Neuronal stem cell (in vitro differentiated cells): ENCODE data around the gene SYNPR.

Experiments used
- DNase-seq: peaks from one replicate; pipeline ENCODE4 v3.0.0-alpha.2; 2013; ENCODE audit warnings: low spot score
- H2AFZ ChIP-seq: one replicate; pipeline ENCODE4 v1.6.1; 2013; ENCODE audit warnings: mild to moderate bottlenecking, low read length, inconsistent platforms
- H2AK5ac ChIP-seq: 2 replicates; pipeline ENCODE4 v1.6.1; 2013; ENCODE audit warnings: low read depth, mild to moderate bottlenecking, inconsistent platforms, low read length, moderate library complexity, mixed read lengths
- H2BK120ac ChIP-seq: 2 replicates; pipeline ENCODE4 v1.6.1; 2013; ENCODE audit warnings: low read depth, mild to moderate bottlenecking, inconsistent platforms, low read length, moderate library complexity, mixed read lengths
- H2BK12ac ChIP-seq: one replicate; pipeline ENCODE4 v1.6.1; 2013; ENCODE audit warnings: low read length, inconsistent platforms
- H2BK15ac ChIP-seq: 2 replicates; pipeline ENCODE4 v1.6.1; 2013; ENCODE audit warnings: mild to moderate bottlenecking, low read length, inconsistent platforms, mixed read lengths
- H2BK5ac ChIP-seq: one replicate; pipeline ENCODE4 v1.6.1; 2013; ENCODE audit warnings: inconsistent platforms, mild to moderate bottlenecking, low read length, moderate library complexity
- H3K14ac ChIP-seq: one replicate; pipeline ENCODE4 v1.6.1; 2013; ENCODE audit warnings: low read length, inconsistent platforms
- H3K18ac ChIP-seq: 2 replicates; pipeline ENCODE4 v1.6.1; 2013; ENCODE audit warnings: low read length, inconsistent platforms
- H3K23ac ChIP-seq: 2 replicates; pipeline ENCODE4 v1.6.1; 2013; ENCODE audit warnings: low read depth, mild to moderate bottlenecking, mixed read lengths, low read length, inconsistent platforms; ENCODE audit not compliant: poor library complexity
- H3K27ac ChIP-seq: replicated peaks from 3 replicates; pipeline ENCODE4 v1.5.1; 2013; ENCODE audit warnings: low read length, inconsistent platforms
- H3K27me3 ChIP-seq, 3 experiments: 2 replicates each; pipeline ENCODE4 v1.6.1; 2013; ENCODE audit warnings: low read length in 3 of 3, mild to moderate bottlenecking in 2 of 3, inconsistent platforms in 1 of 3, low read depth in 1 of 3, mixed read lengths in 1 of 3, moderate library complexity in 1 of 3; ENCODE audit not compliant: control insufficient read depth in 3 of 3, insufficient read depth in 3 of 3
- H3K36me3 ChIP-seq, 2 donors: replicated peaks in 1 of 2; 2 replicates each; pipeline ENCODE4 v1.6.1; 2013; ENCODE audit warnings: low read length in 2 of 2; ENCODE audit not compliant: control insufficient read depth in 2 of 2, insufficient read depth in 2 of 2
- H3K4ac ChIP-seq: 2 replicates; pipeline ENCODE4 v1.6.1; 2013; ENCODE audit warnings: inconsistent platforms, mild to moderate bottlenecking, low read length, moderate library complexity
- H3K4me1 ChIP-seq, 2 donors: 1 replicate in 1 of 2; 2 replicates in 1 of 2; pipeline ENCODE4 v1.6.1; 2013; ENCODE audit warnings: low read length in 2 of 2, low read depth in 1 of 2; ENCODE audit not compliant: control insufficient read depth in 2 of 2, insufficient read depth in 1 of 2
- H3K4me2 ChIP-seq: one replicate; pipeline ENCODE4 v1.6.1; 2013; ENCODE audit warnings: mild to moderate bottlenecking, low read length, inconsistent platforms; ENCODE audit not compliant: insufficient read depth, poor library complexity, severe bottlenecking
- H3K4me3 ChIP-seq, 2 donors: 2 replicates each; pipeline ENCODE4 v1.5.1; 2013; ENCODE audit warnings: low read length in 2 of 2, mild to moderate bottlenecking in 2 of 2, inconsistent platforms in 1 of 2, moderate library complexity in 1 of 2
- H3K79me1 ChIP-seq: one replicate; pipeline ENCODE4 v1.6.1; 2013; ENCODE audit warnings: low read depth, mild to moderate bottlenecking, inconsistent platforms, low read length, moderate library complexity
- H3K9ac ChIP-seq: one replicate; pipeline ENCODE4 v1.6.1; 2013; ENCODE audit warnings: mild to moderate bottlenecking, low read depth, low read length, inconsistent platforms; ENCODE audit not compliant: poor library complexity
- H3K9me3 ChIP-seq, 2 donors: replicated peaks in 1 of 2; 2 replicates each; pipeline versions ENCODE3 to v1.6.1; 2013; ENCODE audit warnings: low read length in 2 of 2, mild to moderate bottlenecking in 2 of 2, inconsistent platforms in 1 of 2, low read depth in 1 of 2, mixed read lengths in 1 of 2, moderate library complexity in 1 of 2; ENCODE audit not compliant: control insufficient read depth in 2 of 2, insufficient read depth in 1 of 2
- H4K8ac ChIP-seq: one replicate; pipeline ENCODE4 v1.6.1; 2013; ENCODE audit warnings: low read depth, mild to moderate bottlenecking, inconsistent platforms, low read length, moderate library complexity
- H4K91ac ChIP-seq: one replicate; pipeline ENCODE4 v1.6.1; 2013; ENCODE audit warnings: low read length, low read depth, mild to moderate bottlenecking, inconsistent platforms; ENCODE audit not compliant: poor library complexity
- WGBS, 2 donors: extraction: QIAGEN DNeasy Blood & Tissue Kit; methylation state at CpG; one replicate each; pipeline ENCODE4 v1.1.7; 2013; ENCODE audit warnings: missing lambda C conversion rate in 2 of 2, mixed read lengths in 1 of 2; ENCODE audit not compliant: insufficient read length in 2 of 2, insufficient replicate concordance in 1 of 2; ENCODE audit errors: extremely low coverage in 2 of 2; 5-methylcytosine and 5-hydroxymethylcytosine counted together

The SYNPR gene

GRCh38 chr3:63352008-63352279 lies 73.8 kb downstream of the SYNPR start:
- WGBS, 2 donors: no CpG with 5 or more reads among the region's 2 CpGs
- Histone ChIP-seq H3K4me1 (no peaks in the 10 kb centered on the region), H3K27me3 (no peaks in the 10 kb centered on the region), H2AK5ac (no peak overlapping the region), H2AFZ (no peak overlapping the region), H3K14ac (no peak overlapping the region), H3K9ac (no peak overlapping the region), H3K23ac (no peak overlapping the region), H2BK5ac (no peak overlapping the region), H3K4ac (no peak overlapping the region), H3K4me3 (no peak overlapping the region), H2BK120ac (no peak overlapping the region), H3K27ac (no peak overlapping the region), H3K18ac (no peak overlapping the region), H3K9me3 (no peaks in the 10 kb centered on the region), H2BK15ac (no peak overlapping the region), H4K8ac (no peak overlapping the region), H2BK12ac (no peak overlapping the region), H3K36me3 (no peaks in the 10 kb centered on the region), H3K79me1 (no peaks in the 10 kb centered on the region), H4K91ac (no peak overlapping the region), H3K4me2 (no peak overlapping the region)
- DNase-seq: no peak

- H3K27ac ChIP-seq: no peak overlapping the region
- H2BK120ac ChIP-seq: no peak overlapping the region
Observed at GRCh38 chr3:63353383-63353782, 75.3 kb downstream of the SYNPR start.

GRCh38 chr3:63354160-63354559 lies 76.1 kb downstream of the SYNPR start:
- no peaks in the 10 kb centered on the region for H3K9me3 ChIP-seq
- H3K18ac ChIP-seq: no peak overlapping the region
- H2BK12ac ChIP-seq: no peak overlapping the region
- H4K8ac ChIP-seq: no peak overlapping the region
- H4K91ac ChIP-seq: no peak overlapping the region
- H3K23ac ChIP-seq: no peak overlapping the region
- H2AFZ ChIP-seq: no peak overlapping the region
- no peak overlapping the region for H2BK120ac ChIP-seq
- H3K4ac ChIP-seq: no peak overlapping the region
- no peak overlapping the region for H3K14ac ChIP-seq
- H3K4me1 ChIP-seq: no peaks in the 10 kb centered on the region
- H3K79me1 ChIP-seq: no peaks in the 10 kb centered on the region
- no peak overlapping the region for H2AK5ac ChIP-seq
- no peak overlapping the region for H2BK15ac ChIP-seq
- no peak for DNase-seq
- H3K9ac ChIP-seq: no peak overlapping the region
- no peak overlapping the region for H3K4me2 ChIP-seq
- no peaks in the 10 kb centered on the region for H3K36me3 ChIP-seq
- no peak overlapping the region for H3K4me3 ChIP-seq
- H3K27ac ChIP-seq: no peak overlapping the region
- no peaks in the 10 kb centered on the region for H3K27me3 ChIP-seq
- H2BK5ac ChIP-seq: no peak overlapping the region
- WGBS, 2 donors: no CpG with 5 or more reads among the region's 1 CpG

More at GRCh38 chr3:63353383-63353782, 75.3 kb downstream of the SYNPR start:
- H3K18ac ChIP-seq: no peak overlapping the region
- no CpG with 5 or more reads among the region's 5 CpGs for WGBS, 2 donors
- H3K27me3 ChIP-seq: no peaks in the 10 kb centered on the region
- H4K91ac ChIP-seq: no peak overlapping the region
- H2BK12ac ChIP-seq: no peak overlapping the region
- H3K4me3 ChIP-seq: no peak overlapping the region
- no peak for DNase-seq
- no peak overlapping the region for H3K4me2 ChIP-seq
- no peak overlapping the region for H3K23ac ChIP-seq
- H4K8ac ChIP-seq: no peak overlapping the region
- no peak overlapping the region for H3K4ac ChIP-seq
- no peak overlapping the region for H2BK5ac ChIP-seq
- no peak overlapping the region for H2AK5ac ChIP-seq
- no peak overlapping the region for H3K14ac ChIP-seq
- H2BK15ac ChIP-seq: no peak overlapping the region
- no peaks in the 10 kb centered on the region for H3K79me1 ChIP-seq
- no peak overlapping the region for H2AFZ ChIP-seq
- no peaks in the 10 kb centered on the region for H3K4me1 ChIP-seq
- H3K9ac ChIP-seq: no peak overlapping the region
- H3K9me3 ChIP-seq: no peaks in the 10 kb centered on the region
- H3K36me3 ChIP-seq: no peaks in the 10 kb centered on the region

GRCh38 chr3:63355809-63356208 lies 77.7 kb downstream of the SYNPR start:
- H3K23ac ChIP-seq: no peak overlapping the region
- no peaks in the 10 kb centered on the region for H3K9me3 ChIP-seq
- no peak overlapping the region for H3K9ac ChIP-seq
- WGBS, 2 donors: no CpG with 5 or more reads among the region's 2 CpGs
- H2AK5ac ChIP-seq: no peak overlapping the region
- no peak overlapping the region for H3K18ac ChIP-seq
- H2BK5ac ChIP-seq: no peak overlapping the region
- no peak overlapping the region for H3K27ac ChIP-seq
- H3K36me3 ChIP-seq: no peaks in the 10 kb centered on the region
- no peak overlapping the region for H3K4me2 ChIP-seq
- H2BK120ac ChIP-seq: no peak overlapping the region
- DNase-seq: no peak
- H3K27me3 ChIP-seq: no peaks in the 10 kb centered on the region
- H4K91ac ChIP-seq: no peak overlapping the region
- no peak overlapping the region for H2BK15ac ChIP-seq
- no peaks in the 10 kb centered on the region for H3K4me1 ChIP-seq
- no peaks in the 10 kb centered on the region for H3K79me1 ChIP-seq
- H3K14ac ChIP-seq: no peak overlapping the region
- no peak overlapping the region for H4K8ac ChIP-seq
- H3K4ac ChIP-seq: no peak overlapping the region
- H2AFZ ChIP-seq: no peak overlapping the region
- H3K4me3 ChIP-seq: no peak overlapping the region
- no peak overlapping the region for H2BK12ac ChIP-seq
